Uterus (tissue), 2 donors: ENCODE measurements around the gene NAALADL1.

Experiments used
- POLR2A ChIP-seq, 2 donors: fragments of 450-650 bp; IDR thresholded peaks; one replicate each; pipeline ENCODE4 v1.6.1; 2016; ENCODE audit warnings: antibody characterized with exemption in 2 of 2, mild to moderate bottlenecking in 1 of 2, moderate library complexity in 1 of 2
- TF ChIP-seq, protein P1 (sequence below), 4 experiments: fragments of 200-600 bp in 2 of 4; fragments of 450-650 bp in 2 of 4; sonication (generic) in 2 of 4; IDR thresholded peaks; one replicate each; pipeline ENCODE4 v1.5.1; 2016 to 2019; ENCODE audit warnings: antibody characterized with exemption in 4 of 4, mild to moderate bottlenecking in 2 of 4, moderate library complexity in 1 of 4

DNA sequence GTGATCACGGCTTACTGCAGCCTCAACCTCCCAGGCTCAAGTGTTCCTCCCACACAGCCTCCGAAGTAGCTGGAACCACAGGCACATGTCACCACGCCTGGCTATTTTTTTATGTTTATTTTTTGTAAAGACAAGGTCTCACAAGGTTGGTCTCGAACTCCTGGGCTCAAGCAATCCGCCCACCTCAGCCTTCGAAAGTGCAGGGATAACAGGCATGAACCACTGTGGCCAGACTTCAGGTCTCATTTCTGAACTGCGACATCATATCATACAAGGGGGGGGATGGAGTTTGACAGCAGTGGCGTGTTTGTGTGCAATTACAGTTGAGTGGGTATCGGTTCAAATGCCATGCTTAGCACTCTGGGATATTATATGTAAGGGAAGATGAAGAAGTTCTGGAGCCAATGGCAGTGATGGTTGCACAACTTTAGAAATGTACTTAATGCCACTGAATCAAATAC is 6.9 kb downstream of the NAALADL1 start:
- TF ChIP-seq, protein P1, sequence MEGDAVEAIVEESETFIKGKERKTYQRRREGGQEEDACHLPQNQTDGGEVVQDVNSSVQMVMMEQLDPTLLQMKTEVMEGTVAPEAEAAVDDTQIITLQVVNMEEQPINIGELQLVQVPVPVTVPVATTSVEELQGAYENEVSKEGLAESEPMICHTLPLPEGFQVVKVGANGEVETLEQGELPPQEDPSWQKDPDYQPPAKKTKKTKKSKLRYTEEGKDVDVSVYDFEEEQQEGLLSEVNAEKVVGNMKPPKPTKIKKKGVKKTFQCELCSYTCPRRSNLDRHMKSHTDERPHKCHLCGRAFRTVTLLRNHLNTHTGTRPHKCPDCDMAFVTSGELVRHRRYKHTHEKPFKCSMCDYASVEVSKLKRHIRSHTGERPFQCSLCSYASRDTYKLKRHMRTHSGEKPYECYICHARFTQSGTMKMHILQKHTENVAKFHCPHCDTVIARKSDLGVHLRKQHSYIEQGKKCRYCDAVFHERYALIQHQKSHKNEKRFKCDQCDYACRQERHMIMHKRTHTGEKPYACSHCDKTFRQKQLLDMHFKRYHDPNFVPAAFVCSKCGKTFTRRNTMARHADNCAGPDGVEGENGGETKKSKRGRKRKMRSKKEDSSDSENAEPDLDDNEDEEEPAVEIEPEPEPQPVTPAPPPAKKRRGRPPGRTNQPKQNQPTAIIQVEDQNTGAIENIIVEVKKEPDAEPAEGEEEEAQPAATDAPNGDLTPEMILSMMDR (IDR thresholded peaks at IDR 0.05): no peak
- no peak for TF ChIP-seq POLR2A (IDR thresholded peaks at IDR 0.05)
